Natural killer cell (primary cell): ENCODE measurements around the gene CDKL5. TPM values are rescaled to one million over a fixed set of nuclear protein-coding genes. Genes with fewer than 3 reads are reported as not detected.

Experiments
- ATAC-seq, 3 donors: fragments of 150-1000 bp in 2 of 3; fragments of 200-7000 bp in 1 of 3; cut with Tn5 transposase; 1 replicate in 1 of 3; 2 replicates in 2 of 3; pipeline ENCODE4 v1.10.0; 2021; ENCODE audit warnings: mild to moderate bottlenecking in 2 of 3, moderate library complexity in 2 of 3
- DNase-seq, 2 donors: peaks; one replicate each; pipeline versions ENCODE4 v3.0.0 to v3.0.0-alpha.2; 2013 to 2021; ENCODE audit warnings: mixed read lengths in 1 of 2
- H3K27ac ChIP-seq: one replicate; pipeline ENCODE4 v1.5.1; 2013; ENCODE audit warnings: mild to moderate bottlenecking, low read length
- H3K27me3 ChIP-seq: one replicate; pipeline ENCODE4 v1.6.1; 2013; ENCODE audit warnings: low read length; ENCODE audit not compliant: control insufficient read depth, insufficient read depth
- H3K36me3 ChIP-seq: one replicate; pipeline ENCODE4 v1.6.1; 2013; ENCODE audit warnings: low read length; ENCODE audit not compliant: control insufficient read depth, insufficient read depth
- H3K4me1 ChIP-seq: one replicate; pipeline ENCODE4 v1.6.1; 2013; ENCODE audit warnings: low read length; ENCODE audit not compliant: control insufficient read depth, insufficient read depth
- H3K4me3 ChIP-seq: one replicate; pipeline ENCODE4 v1.5.1; 2013; ENCODE audit warnings: low read length
- H3K9me3 ChIP-seq: one replicate; pipeline ENCODE4 v1.6.1; 2013; ENCODE audit warnings: low read length; ENCODE audit not compliant: control insufficient read depth, insufficient read depth
- H3K27ac Mint-ChIP-seq, 2 donors: one replicate each; pipeline ENCODE4 v1.8.0; 2022; ENCODE audit warnings: mild to moderate bottlenecking in 2 of 2, mixed read lengths in 2 of 2, moderate library complexity in 1 of 2
- H3K27me3 Mint-ChIP-seq, 2 donors: one replicate each; pipeline ENCODE4 v1.8.0; 2022; ENCODE audit warnings: low read depth in 2 of 2, mixed read lengths in 2 of 2
- H3K36me3 Mint-ChIP-seq: one replicate; pipeline ENCODE4 v1.8.0; 2022; ENCODE audit warnings: mixed read lengths
- H3K4me1 Mint-ChIP-seq, 2 donors: one replicate each; pipeline ENCODE4 v1.8.0; 2022; ENCODE audit warnings: mixed read lengths in 2 of 2
- H3K4me3 Mint-ChIP-seq: one replicate; pipeline ENCODE4 v1.8.0; 2022; ENCODE audit warnings: mild to moderate bottlenecking, moderate library complexity, mixed read lengths
- H3K9me3 Mint-ChIP-seq, 2 donors: one replicate each; pipeline ENCODE4 v1.8.0; 2022; ENCODE audit warnings: mixed read lengths in 2 of 2
- WGBS: methylation state at CpG from one replicate; pipeline ENCODE4 v1.1.7; 2013; ENCODE audit warnings: missing lambda C conversion rate; ENCODE audit not compliant: insufficient coverage; 5-methylcytosine and 5-hydroxymethylcytosine counted together
- intact Hi-C: fragments of 100-400 bp; cut with micrococcal nuclease; formaldehyde crosslinking; loops from one replicate; pipeline ENCODE4 v1.14.2; 2022
- total RNA-seq, 4 donors: library from RNA; stranded (reverse); fragments of 120-200 nt in 1 of 4; gene quantifications; one replicate each; pipeline versions ENCODE4 v1.2.3 to v1.2.4, GENCODE V29; 2013 to 2022
- TF ChIP-seq, protein P1 (sequence below): fragments of 200-600 bp; IDR thresholded peaks from one replicate; pipeline ENCODE4 v1.8.0; 2022; ENCODE audit warnings: antibody characterized with exemption

Gene CDKL5
- total RNA-seq, 3 donors from 2014 or later (not counting 1 experiment from before 2014, with no cell fraction given): 3.4 to 4.3 (median 3.5) TPM

- no peaks in the 10 kb centered on the region for H3K27me3 Mint-ChIP-seq
- Histone ChIP-seq H3K4me3 (no peak overlapping the region), H3K36me3 (no peaks in the 10 kb centered on the region), H3K4me1 (no peaks in the 10 kb centered on the region), H3K27me3 (no peaks in the 10 kb centered on the region), H3K27ac (no peak overlapping the region), H3K9me3 (no peaks in the 10 kb centered on the region)
- H3K36me3 Mint-ChIP-seq: no peaks in the 10 kb centered on the region
- DNase-seq: no peak
- TF ChIP-seq, protein P1, sequence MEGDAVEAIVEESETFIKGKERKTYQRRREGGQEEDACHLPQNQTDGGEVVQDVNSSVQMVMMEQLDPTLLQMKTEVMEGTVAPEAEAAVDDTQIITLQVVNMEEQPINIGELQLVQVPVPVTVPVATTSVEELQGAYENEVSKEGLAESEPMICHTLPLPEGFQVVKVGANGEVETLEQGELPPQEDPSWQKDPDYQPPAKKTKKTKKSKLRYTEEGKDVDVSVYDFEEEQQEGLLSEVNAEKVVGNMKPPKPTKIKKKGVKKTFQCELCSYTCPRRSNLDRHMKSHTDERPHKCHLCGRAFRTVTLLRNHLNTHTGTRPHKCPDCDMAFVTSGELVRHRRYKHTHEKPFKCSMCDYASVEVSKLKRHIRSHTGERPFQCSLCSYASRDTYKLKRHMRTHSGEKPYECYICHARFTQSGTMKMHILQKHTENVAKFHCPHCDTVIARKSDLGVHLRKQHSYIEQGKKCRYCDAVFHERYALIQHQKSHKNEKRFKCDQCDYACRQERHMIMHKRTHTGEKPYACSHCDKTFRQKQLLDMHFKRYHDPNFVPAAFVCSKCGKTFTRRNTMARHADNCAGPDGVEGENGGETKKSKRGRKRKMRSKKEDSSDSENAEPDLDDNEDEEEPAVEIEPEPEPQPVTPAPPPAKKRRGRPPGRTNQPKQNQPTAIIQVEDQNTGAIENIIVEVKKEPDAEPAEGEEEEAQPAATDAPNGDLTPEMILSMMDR: no peak
- no peak for ATAC-seq
- no peaks in the 10 kb centered on the region for H3K4me1 Mint-ChIP-seq
- no CpG with 5 or more reads among the region's 2 CpGs for WGBS
- H3K9me3 Mint-ChIP-seq: no peaks in the 10 kb centered on the region
- H3K27ac Mint-ChIP-seq: no peak overlapping the region
- intact Hi-C loops: no loop called here
- no peak overlapping the region for H3K4me3 Mint-ChIP-seq
Observed at GRCh38 chrX:18455384-18455783, 30.0 kb downstream of the CDKL5 start.

- Histone ChIP-seq H3K36me3 (no peaks in the 10 kb centered on the region), H3K27me3 (no peaks in the 10 kb centered on the region), H3K4me3 (no peak overlapping the region), H3K27ac (no peak overlapping the region), H3K9me3 (no peaks in the 10 kb centered on the region), H3K4me1 (no peaks in the 10 kb centered on the region)
- H3K4me1 Mint-ChIP-seq: no peaks in the 10 kb centered on the region
- DNase-seq (no peak), ATAC-seq (no peak)
- intact Hi-C loops: no loop called here
- TF ChIP-seq, protein P1: no peak
- WGBS: no CpG with 5 or more reads among the region's 2 CpGs
- H3K4me3 Mint-ChIP-seq: no peak overlapping the region
- no peaks in the 10 kb centered on the region for H3K27me3 Mint-ChIP-seq
- no peak overlapping the region for H3K27ac Mint-ChIP-seq
- no peaks in the 10 kb centered on the region for H3K9me3 Mint-ChIP-seq
- H3K36me3 Mint-ChIP-seq: no peaks in the 10 kb centered on the region
Observed at GRCh38 chrX:18457000-18457399, 31.6 kb downstream of the CDKL5 start.

DNA sequence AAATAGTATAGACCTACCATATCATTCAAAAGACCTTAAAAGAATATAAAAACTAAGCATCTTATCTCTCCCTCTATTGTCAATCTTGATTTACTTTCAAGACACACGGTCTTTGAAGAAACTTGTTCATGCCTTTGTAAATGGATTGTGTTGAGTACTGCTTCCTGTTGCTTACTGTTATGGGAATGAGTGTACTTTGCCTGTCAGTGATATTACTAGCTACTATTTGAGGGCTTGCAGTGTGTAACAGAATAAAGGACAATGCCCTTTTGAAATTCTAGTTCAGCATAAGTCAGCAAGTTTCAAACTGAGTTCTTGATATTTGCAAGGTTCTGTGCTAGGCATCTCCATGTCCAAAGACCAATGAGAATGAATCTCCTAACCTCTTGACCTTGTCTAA is 36.0 kb downstream of the CDKL5 start:
- H3K27ac ChIP-seq: no peak overlapping the region
- Mint-ChIP-seq H3K36me3 (no peaks in the 10 kb centered on the region), H3K9me3 (no peaks in the 10 kb centered on the region), H3K4me3 (no peak overlapping the region), H3K27me3 (no peaks in the 10 kb centered on the region), H3K27ac (no peak overlapping the region), H3K4me1 (peaks cover 0 to 5% of the 10 kb centered on the region in 2 donors)
- ATAC-seq (no peak), DNase-seq (no peak)
- TF ChIP-seq, protein P1: no peak
- H3K27me3 ChIP-seq: no peaks in the 10 kb centered on the region
- no peak overlapping the region for H3K4me3 ChIP-seq
- H3K9me3 ChIP-seq: no peaks in the 10 kb centered on the region
- intact Hi-C loops: no loop called here
- WGBS: no CpG with 5 or more reads among the region's 1 CpG
- no peaks in the 10 kb centered on the region for H3K36me3 ChIP-seq
- H3K4me1 ChIP-seq: no peaks in the 10 kb centered on the region

- Mint-ChIP-seq H3K27ac (no peak overlapping the region), H3K36me3 (no peaks in the 10 kb centered on the region), H3K9me3 (no peaks in the 10 kb centered on the region), H3K27me3 (no peaks in the 10 kb centered on the region), H3K4me1 (peaks cover 0 to 5% of the 10 kb centered on the region in 2 donors), H3K4me3 (no peak overlapping the region)
- DNase-seq (no peak), ATAC-seq (no peak)
- TF ChIP-seq, protein P1: no peak
- intact Hi-C loops: no loop called here
- H3K36me3 ChIP-seq: no peaks in the 10 kb centered on the region
- no peaks in the 10 kb centered on the region for H3K4me1 ChIP-seq
- H3K4me3 ChIP-seq: no peak overlapping the region
- H3K27ac ChIP-seq: no peak overlapping the region
- no peaks in the 10 kb centered on the region for H3K27me3 ChIP-seq
- H3K9me3 ChIP-seq: no peaks in the 10 kb centered on the region
Observed at GRCh38 chrX:18464499-18464898, 39.1 kb downstream of the CDKL5 start.
